GM12874 (cell line): ENCODE data around the gene MAN1A2.

Source experiments
- TF ChIP-seq, protein P1 (sequence below): IDR thresholded peaks from 2 replicates; pipeline ENCODE4 v1.5.1; 2011; ENCODE audit warnings: low read depth, mild to moderate bottlenecking, control low read depth, low read length, moderate library complexity; ENCODE audit not compliant: insufficient read depth

The MAN1A2 gene

DNA sequence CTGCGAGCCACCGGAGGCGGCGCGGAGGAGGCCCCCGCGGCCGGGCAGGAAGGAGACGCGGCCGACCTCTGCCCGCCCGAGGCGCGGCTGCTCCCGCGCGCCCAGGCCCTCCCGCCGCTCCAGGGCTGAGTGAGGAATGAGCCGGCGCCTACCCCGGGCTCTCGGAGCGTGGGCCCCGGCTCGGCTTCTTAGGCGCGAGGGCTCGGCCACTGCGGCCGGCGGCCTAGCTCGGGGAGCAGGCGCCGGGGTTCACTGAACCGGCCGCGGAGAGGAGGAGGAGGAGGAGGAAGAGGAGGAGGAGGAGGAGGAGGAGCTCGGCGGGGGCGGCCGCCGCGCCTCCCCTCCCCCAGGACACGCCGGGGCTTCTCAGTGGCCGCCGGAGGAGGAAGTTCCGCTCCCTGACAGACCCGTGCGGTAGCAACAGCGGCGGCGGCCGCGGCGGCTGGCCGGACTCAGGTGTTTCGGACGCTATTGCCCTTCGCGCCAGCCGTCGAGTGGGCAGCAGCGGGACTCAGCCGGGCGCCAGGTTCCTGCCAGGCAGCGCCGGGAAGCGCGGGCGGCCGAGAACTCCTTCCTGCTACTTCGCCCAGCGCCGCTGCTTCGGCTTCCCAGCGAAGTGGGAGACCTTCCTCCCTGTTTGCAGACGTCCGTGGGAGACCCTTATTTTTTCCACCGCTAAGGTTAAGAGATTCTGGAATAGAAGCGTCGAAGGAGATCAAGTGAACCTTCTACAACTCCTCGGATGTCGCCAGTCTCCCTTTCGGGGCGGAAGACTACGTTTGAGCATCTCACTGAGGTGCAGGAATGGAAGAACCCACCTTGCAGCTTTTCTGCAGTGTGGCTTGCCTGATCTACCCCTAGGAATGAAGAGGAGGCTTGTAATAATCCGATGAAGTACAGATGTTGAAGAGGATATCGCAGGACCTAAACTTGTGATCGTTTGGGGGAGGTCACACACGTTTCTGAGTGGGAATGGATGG is at the start of gene MAN1A2:
Gene MAN1A2 (plus strand): TSS at position 404 of the 980 bp plus-strand sequence. CDS start 735 bp downstream, outside the sequence.
- TF ChIP-seq, protein P1, sequence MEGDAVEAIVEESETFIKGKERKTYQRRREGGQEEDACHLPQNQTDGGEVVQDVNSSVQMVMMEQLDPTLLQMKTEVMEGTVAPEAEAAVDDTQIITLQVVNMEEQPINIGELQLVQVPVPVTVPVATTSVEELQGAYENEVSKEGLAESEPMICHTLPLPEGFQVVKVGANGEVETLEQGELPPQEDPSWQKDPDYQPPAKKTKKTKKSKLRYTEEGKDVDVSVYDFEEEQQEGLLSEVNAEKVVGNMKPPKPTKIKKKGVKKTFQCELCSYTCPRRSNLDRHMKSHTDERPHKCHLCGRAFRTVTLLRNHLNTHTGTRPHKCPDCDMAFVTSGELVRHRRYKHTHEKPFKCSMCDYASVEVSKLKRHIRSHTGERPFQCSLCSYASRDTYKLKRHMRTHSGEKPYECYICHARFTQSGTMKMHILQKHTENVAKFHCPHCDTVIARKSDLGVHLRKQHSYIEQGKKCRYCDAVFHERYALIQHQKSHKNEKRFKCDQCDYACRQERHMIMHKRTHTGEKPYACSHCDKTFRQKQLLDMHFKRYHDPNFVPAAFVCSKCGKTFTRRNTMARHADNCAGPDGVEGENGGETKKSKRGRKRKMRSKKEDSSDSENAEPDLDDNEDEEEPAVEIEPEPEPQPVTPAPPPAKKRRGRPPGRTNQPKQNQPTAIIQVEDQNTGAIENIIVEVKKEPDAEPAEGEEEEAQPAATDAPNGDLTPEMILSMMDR, result no peak

- TF ChIP-seq, protein P1, result no peak
Measured at GRCh38 chr1:117318011-117318410, 49.2 kb upstream of the MAN1A2 start.

- TF ChIP-seq, protein P1, result no peak
Measured at GRCh38 chr1:117318426-117318825, 48.8 kb upstream of the MAN1A2 start.

- TF ChIP-seq, protein P1, result no peak
Measured at GRCh38 chr1:117320515-117320914, 46.7 kb upstream of the MAN1A2 start.

GRCh38 chr1:117321680-117322609 is 45.3 kb upstream of the MAN1A2 start:
- TF ChIP-seq, protein P1, result no peak

- TF ChIP-seq, protein P1, result no peak
Measured at GRCh38 chr1:117324357-117324756, 42.9 kb upstream of the MAN1A2 start.

GRCh38 chr1:117327011-117327410 is 40.2 kb upstream of the MAN1A2 start:
- TF ChIP-seq, protein P1, result no peak
